NCI-H2107 treated with DMSO at 0.1 percent for 48 hours (cell line): ENCODE data around the gene LHPP.

Experiments
- DNase-seq: peaks from one replicate; lab custom pipeline; 2025; ENCODE audit not compliant: unreplicated experiment; lab: John Stamatoyannopoulos, UW

LHPP gene

DNA sequence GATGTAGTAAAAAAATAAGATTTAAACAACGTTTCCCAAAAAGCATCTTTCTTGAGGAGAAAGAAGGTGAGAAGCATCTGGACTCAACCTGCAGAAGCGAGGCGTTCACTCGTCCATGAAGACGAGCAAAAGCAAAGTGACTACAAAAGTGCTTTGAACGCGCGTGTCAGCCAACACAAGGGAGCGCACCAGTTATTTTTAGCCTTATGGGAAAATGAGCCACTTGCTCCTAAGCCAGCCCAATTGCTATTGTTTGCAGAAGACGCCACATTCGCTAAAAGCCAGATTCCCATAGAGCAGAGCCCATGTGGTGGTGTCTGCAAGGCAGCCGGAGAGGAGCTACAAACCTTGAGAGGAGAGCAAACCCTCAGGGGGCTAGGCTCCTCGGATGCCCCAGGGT is 160.0 kb downstream of the LHPP start:
- DNase-seq = peak; percentile 27

DNA sequence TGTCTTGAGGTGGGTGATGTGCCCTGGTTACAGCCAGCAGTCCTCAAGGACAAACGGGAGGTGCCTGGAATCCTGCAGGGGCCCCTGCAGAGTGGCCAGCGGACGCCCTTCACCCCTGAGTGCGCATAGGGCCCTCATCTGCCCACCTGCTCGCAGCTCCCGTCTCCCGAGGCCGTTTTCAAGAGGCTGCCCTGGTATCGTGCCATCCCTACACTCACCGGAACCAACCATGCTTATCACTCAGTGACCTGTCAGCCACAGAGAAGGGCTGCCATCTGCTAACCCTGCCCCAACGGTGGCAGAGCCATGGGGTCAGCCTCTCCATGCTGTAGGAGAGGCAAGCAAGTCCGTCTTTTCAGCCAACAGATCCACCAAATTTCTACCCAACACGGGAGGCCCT is 160.5 kb downstream of the LHPP start:
- DNase-seq = no peak

DNA sequence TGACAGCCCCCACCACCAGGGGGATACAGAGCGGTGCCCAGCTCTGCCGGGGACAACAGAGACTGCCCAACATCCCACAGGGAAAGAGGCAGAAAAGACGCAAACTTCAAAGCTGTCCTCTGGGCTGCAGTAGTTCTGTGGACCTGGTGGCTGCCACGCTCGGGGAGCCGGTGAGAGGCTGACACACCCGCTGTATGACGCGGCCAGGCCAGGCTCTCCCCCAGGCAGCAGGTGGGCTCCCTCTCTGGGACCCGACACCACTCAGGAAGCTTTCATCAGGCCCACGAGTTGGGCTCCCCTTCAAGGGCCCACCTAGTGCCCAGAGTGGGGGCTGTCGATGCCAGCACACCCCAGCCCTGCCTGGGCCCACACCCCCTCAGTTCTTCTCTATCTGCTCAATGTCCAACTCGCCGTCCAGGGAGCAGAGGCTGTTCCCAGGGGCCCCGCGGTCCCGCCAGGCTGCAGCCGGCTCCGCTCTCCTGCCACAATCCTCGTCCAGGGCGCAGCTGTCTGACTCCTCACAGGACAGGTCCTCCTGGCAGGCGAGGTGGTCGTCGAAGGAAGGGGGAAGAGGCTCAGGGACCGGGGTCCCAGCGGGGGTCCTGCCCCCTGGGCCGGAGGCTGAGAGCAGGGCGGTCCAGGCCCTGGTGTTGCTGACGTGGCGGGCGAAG is 161.4 kb downstream of the LHPP start:
- no peak for DNase-seq

DNA sequence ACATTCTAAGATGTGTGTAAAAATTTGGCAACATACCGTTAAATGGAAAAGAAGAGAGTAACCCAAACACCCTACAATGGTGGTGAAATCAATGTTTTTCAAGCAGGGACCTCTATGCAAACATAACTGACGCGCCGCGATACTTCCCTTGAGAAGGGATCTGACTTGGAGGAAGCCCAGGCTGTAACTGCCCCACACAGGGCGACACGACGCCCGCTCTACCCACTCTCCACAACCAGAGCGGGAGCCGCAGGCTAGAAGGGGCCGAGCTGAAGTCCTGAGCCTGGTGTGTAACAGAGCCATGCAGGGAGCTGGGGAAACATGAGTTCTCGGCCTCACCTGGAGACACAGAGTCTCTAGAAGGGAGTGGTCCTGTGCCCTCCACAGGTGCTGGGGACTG is 162.4 kb downstream of the LHPP start:
- DNase-seq = no peak

DNA sequence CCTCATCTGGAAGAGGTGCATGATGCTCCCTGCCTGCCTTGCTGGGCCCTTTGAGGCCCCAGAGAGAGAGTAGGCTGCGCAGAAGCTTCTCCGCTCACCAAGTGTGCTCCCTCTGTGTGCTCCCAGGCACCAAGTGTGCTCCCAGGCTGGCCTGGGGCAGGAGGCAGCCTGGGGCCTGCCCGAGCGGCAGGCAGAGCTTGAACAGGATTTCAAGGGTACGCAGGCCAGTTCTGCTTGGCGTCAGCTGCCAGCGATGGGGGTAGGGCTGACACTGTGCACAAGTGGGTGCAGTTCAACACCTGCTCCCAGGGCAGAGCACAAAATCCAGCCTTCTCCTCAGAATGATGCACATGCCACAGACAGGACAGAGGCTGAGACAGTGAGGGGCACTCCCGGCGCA is 162.8 kb downstream of the LHPP start:
- peak; percentile 33 for DNase-seq

DNA sequence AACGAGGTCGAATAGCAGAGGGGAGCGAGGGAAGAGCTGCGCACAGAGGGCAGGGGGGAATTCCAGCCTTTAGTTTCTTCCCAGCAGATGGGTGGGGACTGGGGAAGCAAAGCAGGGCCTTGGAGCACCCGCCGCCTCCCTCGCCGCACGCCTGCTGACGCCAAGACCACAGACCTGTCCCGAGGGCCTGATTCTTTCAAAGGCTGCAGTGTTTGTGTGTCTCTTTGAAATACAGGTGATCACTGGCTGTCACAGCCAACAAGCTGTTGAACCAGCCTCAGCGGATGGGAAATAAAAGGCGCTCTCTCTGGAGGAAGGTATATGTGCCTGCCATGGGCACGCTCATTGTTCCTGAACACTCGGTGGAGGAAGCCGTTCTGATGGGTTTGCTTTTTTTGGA is 163.3 kb downstream of the LHPP start:
- peak; percentile 52 for DNase-seq

DNA sequence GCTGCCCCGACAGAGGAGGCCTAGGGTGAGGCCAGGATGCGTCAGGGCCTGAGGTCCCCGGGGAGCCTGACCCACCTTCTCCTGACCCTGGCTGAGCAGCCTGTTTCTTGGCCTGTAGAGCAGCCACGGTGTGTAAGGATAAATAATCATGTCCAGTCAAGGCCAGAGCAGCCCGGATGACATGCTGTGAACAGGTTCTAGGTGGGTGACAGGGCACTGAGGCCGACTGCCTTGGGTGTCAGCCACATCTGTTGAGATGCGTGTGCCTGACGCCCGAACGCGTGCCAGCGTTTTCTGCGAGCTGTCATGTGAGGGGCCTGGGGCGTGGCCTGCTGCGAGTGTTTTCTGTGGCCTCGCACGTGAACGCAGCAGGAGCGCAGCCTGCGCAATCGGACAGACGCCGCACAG is 164.2 kb downstream of the LHPP start:
- DNase-seq = no peak

DNA sequence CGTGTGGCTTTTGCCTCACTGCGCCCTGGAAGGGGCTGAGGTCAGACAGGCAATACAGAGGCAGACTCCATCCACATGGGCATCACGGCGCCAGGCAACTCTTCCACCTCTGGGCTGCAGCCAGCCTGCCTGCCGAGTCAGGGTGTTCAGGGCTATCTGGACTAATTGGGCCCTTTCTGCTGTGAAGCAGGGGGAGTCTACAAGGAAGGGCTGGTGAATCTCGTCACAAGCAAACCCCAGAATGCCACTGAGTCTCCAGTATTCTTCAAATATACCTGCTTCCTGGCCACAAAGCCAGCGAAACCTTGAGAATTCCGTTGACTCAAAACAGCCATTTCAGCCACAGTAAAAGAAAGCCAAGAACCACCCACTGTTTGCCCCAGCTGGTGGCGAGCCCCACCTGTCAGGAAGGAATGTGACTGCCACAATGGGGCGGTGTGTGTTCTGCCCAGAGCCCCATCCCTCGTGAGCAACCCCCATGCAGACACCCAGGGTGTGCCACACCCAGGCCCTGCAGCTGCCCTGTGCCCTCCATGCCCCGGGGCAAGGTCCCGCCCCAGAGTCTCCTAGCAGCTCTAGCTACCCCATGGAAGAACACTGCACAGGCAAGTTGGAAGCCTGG is 165.2 kb downstream of the LHPP start:
- DNase-seq = peak; percentile 47

DNA sequence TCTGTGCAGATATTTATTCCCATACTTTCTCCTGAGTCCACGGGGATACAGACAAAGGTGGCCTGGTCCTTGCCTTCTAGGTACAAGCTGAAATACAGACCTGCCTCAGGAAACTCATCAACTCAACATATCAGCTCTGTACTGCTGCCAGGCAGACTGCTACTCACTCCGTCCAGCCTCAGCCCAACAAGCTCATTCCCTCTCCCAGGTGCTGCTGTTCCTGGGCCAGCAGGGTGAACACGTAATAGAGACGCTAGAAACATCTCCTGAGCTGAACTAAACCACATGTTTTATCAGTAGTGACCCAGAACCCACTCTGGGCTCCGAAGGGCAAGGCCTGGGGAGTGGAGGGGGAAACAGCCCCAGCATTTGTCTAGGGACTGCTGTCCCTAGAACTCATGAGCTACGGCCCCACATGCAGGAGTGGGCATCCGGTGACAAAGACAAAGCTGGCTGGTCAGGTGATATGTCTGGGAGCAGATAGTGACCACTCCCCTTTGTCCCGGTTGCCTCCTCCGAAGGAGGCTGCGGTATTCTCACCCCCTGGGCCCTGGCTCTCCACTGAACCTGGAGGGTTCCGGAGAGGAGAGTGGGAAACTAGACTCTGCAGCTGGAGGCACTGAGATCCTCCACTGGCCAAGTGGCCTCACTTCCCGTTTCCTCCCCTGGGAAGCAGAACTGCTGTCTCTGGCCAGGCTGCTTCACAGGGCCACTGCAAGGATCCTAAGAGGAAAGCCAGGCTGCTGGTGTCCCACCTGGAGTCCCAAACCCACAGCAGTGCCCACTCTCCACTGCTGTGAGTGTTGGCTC is 166.4 kb downstream of the LHPP start:
- no peak for DNase-seq

DNA sequence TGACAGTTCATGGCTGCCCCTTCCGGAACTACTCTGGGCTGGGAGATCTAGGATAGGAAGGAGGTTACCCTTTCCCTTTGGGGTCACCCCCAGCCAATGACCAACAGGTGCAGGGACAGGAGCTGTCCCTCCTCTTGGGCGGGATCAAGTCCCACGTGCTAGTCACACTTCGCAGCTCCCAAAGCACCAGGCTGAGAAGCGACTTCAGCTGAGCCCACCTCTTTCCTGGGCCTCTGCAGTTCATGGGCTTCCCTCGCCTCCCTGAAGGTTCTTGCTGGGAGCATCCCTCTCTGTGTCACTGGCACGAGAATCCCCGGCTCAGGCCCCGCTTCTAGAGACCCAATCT is 167.0 kb downstream of the LHPP start:
- no peak for DNase-seq

DNA sequence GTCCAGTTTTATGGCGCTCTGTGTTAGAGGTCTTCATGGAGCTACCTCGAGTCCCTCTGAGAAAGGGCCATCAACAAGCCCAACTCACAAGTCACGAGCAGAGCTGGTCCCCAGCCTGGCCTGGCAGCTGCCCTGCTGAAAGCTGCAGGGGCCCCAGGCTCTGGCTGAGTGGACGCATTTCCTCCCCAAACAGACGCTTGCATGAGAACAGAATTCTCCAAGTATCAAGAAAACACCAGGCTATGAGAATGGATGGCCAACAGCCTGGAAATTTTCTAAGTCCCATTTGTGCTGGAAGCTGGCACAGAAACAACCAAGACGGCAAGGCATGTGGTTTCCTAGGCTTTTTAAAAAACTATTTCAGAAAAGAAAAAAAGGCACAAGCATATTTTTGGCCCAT is 167.8 kb downstream of the LHPP start:
- DNase-seq = no peak

DNA sequence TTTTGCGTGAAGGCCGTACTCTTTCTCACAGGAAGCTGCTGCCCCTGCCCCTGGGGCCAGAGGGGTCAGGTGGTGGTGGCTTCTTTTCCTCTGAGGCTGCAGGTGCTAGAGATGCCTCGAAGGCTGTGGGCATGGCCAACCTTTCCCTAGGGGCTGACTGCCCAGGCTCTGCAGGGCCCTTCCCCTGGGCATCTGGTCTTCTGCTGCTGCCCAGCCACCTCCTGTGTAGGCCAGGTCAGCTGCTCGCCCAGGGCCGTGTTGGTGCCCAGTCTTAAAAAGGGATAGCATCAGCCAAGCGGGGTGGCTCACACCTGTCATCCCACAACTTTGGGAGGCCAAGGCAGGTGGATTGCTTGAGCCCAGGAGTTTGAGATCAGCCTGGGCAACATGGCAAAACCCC is 168.2 kb downstream of the LHPP start:
- no peak for DNase-seq

DNA sequence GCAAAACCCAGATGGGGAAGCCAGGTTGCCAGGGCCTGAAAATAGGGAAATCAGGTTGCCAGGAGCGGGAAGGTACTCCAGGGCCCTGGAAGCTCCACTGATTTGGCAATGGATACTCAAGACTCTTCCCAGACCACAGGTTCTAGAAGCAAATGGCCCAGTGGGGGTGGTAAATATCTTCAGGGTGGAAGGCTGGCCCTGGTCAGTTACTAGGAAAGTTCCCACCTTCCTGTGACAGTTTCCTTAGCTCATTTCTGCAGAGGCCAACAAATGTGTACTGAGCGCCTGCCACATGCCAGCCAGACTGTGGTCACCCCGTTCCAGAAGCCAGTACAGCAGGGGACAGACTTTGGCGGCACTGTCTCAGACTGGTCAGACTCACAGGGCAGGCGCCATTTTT is 168.9 kb downstream of the LHPP start:
- DNase-seq = no peak

DNA sequence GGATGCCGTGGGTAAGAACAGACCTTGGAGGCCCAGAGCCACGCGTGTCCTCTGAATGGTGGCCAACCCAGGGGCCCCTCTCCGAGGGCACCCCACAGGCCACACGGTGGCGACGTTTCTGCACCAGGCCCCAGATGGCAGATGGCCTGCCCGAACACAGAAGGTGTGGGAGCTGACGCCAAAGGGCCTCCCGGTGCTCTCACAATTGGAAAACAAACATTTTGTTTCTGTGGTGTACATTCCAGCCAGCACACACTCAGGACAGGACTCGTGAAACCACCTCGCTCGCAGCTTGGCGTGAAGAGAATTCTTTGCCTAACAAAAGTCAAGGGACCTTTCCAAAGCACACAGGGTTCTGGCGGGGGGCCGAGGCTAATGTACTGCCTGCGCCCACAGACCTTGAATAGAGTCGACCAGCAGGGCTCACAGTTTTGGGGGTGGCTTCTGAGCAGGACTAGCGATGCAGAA is 170.5 kb downstream of the LHPP start:
- peak; percentile 34 for DNase-seq

DNA sequence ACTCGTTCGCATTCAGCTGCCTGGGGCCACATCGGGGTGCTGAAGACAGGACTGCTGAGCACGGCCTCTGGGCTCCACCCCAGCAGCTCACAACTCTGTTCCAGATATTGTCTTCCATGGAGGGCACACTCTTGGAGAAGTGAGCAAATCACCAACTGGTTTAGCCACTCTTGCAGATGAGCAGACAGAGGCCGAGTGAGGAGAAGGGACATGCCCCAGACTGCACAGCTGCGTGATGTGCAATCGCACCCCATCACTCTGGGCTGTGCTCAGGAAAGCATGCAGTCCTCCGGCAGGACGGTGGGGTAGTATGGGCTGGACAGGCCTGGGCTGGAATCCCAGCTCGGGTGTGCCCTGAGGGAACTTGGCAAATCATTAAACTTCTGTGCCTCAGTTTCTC is 170.9 kb downstream of the LHPP start:
- no peak for DNase-seq

DNA sequence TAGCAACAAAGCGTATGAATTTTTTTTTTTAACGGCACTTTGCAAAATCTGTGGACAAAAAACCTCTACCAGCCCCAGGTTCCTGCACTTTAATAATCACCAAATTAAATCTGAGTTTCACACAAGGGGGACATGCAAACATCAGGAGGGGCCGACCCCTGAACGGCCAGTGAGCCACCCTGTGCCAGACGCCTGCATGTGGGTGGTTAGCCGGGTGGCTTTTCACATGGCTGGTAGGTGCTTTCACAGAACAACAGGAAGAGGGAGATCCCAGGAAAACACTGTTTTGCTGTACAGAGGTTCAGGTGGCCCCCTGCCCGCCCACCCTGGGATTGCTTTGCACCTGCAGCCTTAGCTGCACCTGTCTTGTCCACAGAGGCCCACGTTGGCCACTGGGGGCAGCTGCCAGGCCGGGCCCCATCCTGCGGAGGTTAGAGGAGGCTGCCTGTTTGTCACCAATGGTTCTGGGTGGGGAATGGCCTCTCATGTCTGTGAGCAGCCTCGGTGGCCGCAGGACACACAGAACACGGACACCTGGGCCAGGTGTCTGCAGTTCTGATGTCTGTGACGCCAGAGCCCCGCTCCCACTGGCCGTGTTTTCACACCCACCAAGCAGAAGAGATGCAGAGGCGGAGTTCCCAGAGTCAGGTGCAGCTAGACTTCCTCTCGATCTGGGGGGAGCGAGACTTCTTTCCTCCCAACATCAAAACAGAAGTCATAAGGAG is 174.8 kb downstream of the LHPP start:
- DNase-seq = no peak

DNA sequence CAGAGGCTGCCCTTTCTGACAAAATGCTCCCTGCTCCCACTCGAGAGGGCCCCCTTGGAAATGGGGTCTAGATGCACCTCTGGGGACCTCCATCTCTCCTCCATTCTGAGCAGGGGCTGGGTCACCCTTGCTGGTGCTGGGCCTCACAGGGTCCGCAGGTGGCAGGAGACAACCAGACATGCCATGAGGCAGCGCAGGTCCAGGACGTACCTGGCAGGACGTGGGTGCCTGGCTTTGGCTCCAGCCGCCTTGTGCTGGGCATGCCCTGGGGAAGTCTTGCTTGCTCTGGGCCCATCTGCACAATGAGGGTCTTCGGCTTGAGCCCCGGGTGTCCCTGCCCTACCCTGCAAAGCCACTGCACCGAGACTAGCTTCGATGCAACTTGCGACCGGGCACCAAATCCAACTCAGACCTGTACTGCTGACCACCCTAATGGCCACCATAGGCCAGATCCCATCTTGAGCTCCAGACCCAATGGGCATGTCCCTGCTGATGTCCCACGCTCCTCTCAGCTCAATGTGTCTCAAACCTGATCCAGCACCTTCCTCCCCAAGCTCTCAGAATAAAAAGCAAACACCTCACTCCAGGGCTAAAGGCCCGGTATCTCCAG is 175.6 kb downstream of the LHPP start:
- no peak for DNase-seq

DNA sequence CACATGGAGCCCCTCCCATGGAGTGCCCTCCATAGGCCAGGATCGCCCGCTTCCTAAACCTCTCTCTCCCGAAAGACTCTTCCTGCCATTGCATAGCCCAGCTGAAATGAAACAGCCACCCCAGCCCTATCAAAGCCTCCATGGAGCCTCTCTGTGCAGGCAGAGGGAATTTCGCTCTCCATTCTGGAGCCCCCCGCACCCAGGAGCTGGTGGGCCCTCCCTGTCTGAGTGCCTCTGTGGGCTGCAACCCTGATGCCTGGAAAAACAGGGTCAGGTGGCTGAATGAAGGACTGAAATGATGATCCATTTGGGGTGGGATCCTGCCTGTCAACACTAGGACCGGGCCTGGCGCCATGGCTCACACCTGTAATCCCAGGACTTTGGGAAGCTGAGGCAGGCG is 176.1 kb downstream of the LHPP start:
- no peak for DNase-seq

DNA sequence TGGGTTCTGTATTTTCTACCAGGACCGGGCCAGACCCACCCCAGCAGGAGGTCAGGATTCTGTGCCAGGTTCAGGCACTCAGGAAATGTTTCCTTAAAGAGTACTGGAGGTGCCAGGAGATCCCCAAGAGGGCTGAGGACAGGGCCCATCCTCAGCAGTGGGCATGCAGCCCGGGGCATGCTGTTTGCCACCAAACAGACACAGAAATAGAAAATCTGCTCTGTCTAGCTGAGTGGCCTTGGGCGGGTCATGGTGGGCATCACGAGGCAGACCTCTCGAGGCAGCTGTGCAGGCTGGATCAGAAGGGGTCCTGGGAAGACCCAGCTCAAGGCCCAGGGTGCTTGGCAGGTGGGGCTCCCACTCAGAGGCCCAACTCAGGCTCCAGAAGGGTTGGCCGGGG is 177.6 kb downstream of the LHPP start:
- DNase-seq = no peak

DNA sequence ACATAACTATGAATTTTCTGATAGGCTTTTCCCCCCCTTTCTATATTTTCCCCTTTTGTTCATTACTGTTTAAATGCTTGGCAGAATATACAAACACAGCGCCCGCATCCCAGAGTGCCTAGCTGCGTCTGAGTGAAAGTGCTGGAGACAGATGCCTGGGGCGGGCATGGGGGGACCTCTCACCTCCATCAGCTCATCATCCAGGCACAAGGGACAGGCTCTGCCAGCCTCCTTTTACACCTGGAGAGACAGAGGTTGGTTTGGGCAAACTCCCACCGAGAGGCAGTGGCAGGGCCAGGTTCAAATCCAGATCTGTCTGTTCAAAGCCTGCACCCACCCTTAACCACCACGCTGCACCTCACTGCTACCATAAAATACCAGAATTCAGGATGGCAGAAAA is 178.0 kb downstream of the LHPP start:
- DNase-seq = no peak

DNA sequence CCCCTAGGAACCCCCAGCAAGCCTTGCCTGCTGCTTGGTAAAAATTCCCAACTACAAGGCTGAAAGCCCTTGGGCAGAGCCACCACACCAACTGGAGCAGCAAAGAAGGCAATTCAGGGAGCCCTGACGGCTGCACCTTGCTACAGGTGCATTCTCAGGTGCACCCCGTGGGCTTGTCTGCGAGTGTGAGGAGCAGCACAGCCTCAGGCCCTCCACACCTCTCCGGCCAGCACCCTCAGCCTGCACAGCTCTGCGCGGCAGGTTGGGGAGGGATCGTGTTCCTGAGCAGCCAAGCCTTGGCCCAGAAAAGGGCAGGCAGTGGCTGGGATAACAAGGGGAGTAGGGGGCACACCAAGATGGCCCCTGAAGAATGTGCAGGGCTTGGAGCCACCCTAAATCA is 178.4 kb downstream of the LHPP start:
- DNase-seq = no peak
